Endothelial cell (in vitro differentiated cells): ENCODE results near the gene FLYWCH1. TPM values are rescaled to one million over a fixed set of nuclear protein-coding genes. Genes with fewer than 3 reads are reported as not detected.

Source experiments
- DNase-seq: peaks from one replicate; pipeline ENCODE4 v3.0.0; 2021; ENCODE audit warnings: low spot score
- H3K27ac Mint-ChIP-seq: one replicate; pipeline ENCODE4 v1.8.0; 2021; ENCODE audit warnings: mixed read lengths, inconsistent platforms; ENCODE audit not compliant: unreplicated experiment
- H3K27me3 Mint-ChIP-seq: one replicate; pipeline ENCODE4 v1.8.0; 2021; ENCODE audit warnings: mild to moderate bottlenecking, moderate library complexity, mixed read lengths, inconsistent platforms; ENCODE audit not compliant: unreplicated experiment
- H3K36me3 Mint-ChIP-seq: one replicate; pipeline ENCODE4 v1.8.0; 2021; ENCODE audit warnings: mild to moderate bottlenecking, low read depth, mixed read lengths, inconsistent platforms; ENCODE audit not compliant: unreplicated experiment
- H3K4me1 Mint-ChIP-seq: one replicate; pipeline ENCODE4 v1.8.0; 2021; ENCODE audit warnings: mild to moderate bottlenecking, mixed read lengths, inconsistent platforms; ENCODE audit not compliant: unreplicated experiment
- H3K4me3 Mint-ChIP-seq: one replicate; pipeline ENCODE4 v1.8.0; 2021; ENCODE audit warnings: mild to moderate bottlenecking, mixed read lengths, inconsistent platforms; ENCODE audit not compliant: unreplicated experiment
- H3K9me3 Mint-ChIP-seq: one replicate; pipeline ENCODE4 v1.8.0; 2021; ENCODE audit warnings: mixed read lengths, inconsistent platforms; ENCODE audit not compliant: unreplicated experiment
- total RNA-seq: library from RNA; stranded (reverse); fragmentation: NEBNext Ultra II Directional; extraction: Animal tissue kit (Norgen Biotek cat#: 25700); gene quantifications from one replicate; pipeline ENCODE4 v1.2.1, GENCODE V29; 2021; ENCODE audit not compliant: unreplicated experiment
- TF ChIP-seq, protein P1 (sequence below): fragments of 200-600 bp; sonication (generic); IDR thresholded peaks from one replicate; pipeline ENCODE4 v1.5.0; 2021; ENCODE audit warnings: antibody characterized with exemption; ENCODE audit not compliant: unreplicated experiment

FLYWCH1 gene
- total RNA-seq, 1 donor from 2014 or later: 50.8 TPM

DNA sequence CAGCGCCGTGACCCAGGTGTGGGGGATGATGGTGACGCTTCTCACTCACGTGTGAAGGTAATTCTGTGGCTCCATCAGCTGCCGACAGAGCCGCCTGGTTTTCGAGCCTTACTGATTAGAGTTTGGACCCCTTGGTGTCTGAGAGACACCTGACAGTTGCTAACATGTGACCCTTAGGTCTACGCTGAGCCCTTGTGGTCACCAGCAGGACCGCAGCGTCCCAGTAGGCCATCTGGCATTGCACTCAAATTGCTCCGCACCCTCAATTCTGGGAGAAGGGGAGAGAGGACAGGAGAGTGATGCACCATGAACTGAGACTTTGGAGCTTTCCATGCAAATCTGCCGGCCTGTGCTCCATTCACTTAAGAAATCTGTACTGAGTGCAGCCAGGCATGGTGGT is 2.5 kb downstream of the FLYWCH1 start:
- Mint-ChIP-seq H3K36me3 (peaks cover 10% of the 10 kb centered on the region), H3K4me1 (peaks cover 8% of the 10 kb centered on the region), H3K27me3 (peaks cover 14% of the 10 kb centered on the region), H3K4me3 (no peak overlapping the region), H3K9me3 (no peaks in the 10 kb centered on the region), H3K27ac (no peak overlapping the region)
- TF ChIP-seq, protein P1, sequence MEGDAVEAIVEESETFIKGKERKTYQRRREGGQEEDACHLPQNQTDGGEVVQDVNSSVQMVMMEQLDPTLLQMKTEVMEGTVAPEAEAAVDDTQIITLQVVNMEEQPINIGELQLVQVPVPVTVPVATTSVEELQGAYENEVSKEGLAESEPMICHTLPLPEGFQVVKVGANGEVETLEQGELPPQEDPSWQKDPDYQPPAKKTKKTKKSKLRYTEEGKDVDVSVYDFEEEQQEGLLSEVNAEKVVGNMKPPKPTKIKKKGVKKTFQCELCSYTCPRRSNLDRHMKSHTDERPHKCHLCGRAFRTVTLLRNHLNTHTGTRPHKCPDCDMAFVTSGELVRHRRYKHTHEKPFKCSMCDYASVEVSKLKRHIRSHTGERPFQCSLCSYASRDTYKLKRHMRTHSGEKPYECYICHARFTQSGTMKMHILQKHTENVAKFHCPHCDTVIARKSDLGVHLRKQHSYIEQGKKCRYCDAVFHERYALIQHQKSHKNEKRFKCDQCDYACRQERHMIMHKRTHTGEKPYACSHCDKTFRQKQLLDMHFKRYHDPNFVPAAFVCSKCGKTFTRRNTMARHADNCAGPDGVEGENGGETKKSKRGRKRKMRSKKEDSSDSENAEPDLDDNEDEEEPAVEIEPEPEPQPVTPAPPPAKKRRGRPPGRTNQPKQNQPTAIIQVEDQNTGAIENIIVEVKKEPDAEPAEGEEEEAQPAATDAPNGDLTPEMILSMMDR: peak; percentile 28
- DNase-seq: no peak

DNA sequence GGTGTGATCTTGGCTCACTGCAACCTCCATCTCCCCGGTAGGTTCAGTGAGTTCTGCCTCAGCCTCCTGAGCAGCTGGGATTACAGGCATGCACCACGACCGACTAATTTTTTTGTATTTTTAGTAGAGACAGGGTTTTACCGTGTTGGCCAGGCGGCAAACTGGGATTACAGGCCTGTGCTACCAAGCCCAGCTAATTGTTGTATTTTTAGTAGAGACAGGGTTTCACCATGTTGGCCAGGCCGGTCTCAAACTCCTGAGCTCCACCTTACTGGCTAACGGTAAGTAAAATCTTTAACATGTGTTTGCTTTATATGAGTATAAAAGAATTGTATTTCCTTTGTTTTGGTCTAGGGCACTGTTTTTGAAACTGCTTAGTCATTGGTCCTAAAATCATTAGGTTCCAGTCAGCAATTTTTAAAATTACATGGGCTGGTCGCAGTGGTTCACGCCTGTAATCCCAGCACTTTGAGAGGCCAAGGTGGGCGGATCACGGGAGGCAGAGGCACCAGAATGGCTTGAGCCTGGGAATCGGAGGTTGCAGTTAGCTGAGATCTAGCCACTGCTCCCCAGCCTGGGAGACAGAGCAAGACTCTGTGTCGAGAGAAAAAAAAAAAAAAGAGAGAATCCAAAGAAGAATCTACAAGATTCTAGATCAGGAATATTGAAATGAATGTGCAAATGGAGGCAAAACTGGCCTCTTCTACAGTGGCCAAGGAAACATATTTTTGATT is 3.6 kb downstream of the FLYWCH1 start:
- peaks cover 8% of the 10 kb centered on the region for H3K4me1 Mint-ChIP-seq
- H3K27me3 Mint-ChIP-seq: peaks cover 13% of the 10 kb centered on the region
- TF ChIP-seq, protein P1: no peak
- no peak for DNase-seq
- no peak overlapping the region for H3K4me3 Mint-ChIP-seq
- no peaks in the 10 kb centered on the region for H3K9me3 Mint-ChIP-seq
- H3K27ac Mint-ChIP-seq: no peak overlapping the region
- peaks cover 10% of the 10 kb centered on the region for H3K36me3 Mint-ChIP-seq

DNA sequence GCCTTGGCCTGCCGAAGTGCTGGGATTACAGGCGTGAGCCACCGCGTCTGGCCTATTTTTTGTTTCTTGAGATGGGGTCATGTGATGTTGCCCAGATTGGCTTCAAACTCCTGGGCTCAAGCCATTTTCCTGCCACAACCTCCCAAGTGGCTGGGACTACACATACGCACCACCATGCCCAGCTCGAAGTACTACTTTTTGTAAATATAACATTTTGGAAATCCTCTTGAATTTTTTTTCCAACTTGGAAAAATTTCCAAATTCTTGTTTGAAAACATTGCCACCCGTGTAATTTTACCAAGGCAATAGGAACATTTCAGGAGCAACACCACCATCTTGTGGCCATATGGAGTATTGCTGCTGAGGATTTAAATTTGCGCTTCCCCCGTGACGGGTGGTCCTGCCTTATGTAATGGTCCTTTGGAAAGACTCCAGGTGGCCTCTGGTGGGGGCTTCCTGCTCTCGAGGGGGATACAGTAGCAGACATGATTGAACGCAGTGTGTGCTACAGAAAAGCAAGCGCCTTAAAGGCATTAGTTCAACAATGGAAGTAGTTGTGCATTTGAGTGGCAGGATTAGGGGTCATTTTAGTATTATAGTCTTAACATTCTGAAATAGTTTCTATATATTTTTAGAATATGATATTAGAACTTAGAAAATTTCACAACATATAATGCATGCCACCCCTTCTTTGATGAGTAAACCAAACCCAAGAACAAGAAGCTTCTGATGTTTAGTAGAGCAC is 8.0 kb downstream of the FLYWCH1 start:
- Mint-ChIP-seq H3K9me3 (no peaks in the 10 kb centered on the region), H3K4me3 (peak overlapping the region; percentile 65), H3K4me1 (no peaks in the 10 kb centered on the region), H3K27me3 (peaks cover 6% of the 10 kb centered on the region), H3K36me3 (no peaks in the 10 kb centered on the region), H3K27ac (peak overlapping the region; percentile 48)
- TF ChIP-seq, protein P1: peak; percentile 85
- DNase-seq: peak; percentile 50

DNA sequence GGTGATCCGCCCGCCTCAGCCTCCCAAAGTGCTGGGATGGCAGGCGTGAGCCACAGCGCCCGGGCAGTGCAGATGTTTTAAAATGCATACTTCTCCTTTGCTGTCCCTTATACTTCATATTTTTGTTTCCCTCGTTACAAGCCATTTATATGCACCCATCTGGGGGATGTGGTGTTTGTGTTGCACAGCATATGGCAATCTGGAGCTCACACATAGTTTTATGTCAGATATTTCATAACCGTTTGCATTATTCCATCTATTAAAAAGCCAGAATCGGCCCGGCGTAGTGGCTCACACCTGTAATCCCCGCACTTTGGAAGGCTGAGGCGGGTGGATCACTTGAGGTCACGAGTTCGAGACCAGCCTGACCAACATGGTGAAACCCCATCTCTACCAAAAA is 11.8 kb downstream of the FLYWCH1 start:
- DNase-seq: no peak
- peaks cover 11% of the 10 kb centered on the region for H3K4me1 Mint-ChIP-seq
- TF ChIP-seq, protein P1: no peak
- H3K27me3 Mint-ChIP-seq: peaks cover 10% of the 10 kb centered on the region
- no peaks in the 10 kb centered on the region for H3K9me3 Mint-ChIP-seq
- no peak overlapping the region for H3K4me3 Mint-ChIP-seq
- H3K27ac Mint-ChIP-seq: no peak overlapping the region
- H3K36me3 Mint-ChIP-seq: peaks cover 17% of the 10 kb centered on the region
